Ascending aorta (tissue), 2 donors: ENCODE data around the gene TECPR2. TPM values are rescaled to one million over a fixed set of nuclear protein-coding genes. Genes with fewer than 3 reads are reported as not detected.

ENCODE experiments used
- DNase-seq, 2 donors: peaks; one replicate each; pipeline ENCODE4 v3.0.0-alpha.2; 2019; ENCODE audit warnings: low spot score in 2 of 2
- H3K27ac ChIP-seq, 2 donors: fragments of 200-600 bp; sonication (generic); one replicate each; pipeline ENCODE4 v1.5.1; 2016 to 2017; ENCODE audit warnings: mild to moderate bottlenecking in 1 of 2
- H3K27me3 ChIP-seq: fragments of 200-600 bp; sonication (generic); one replicate; pipeline ENCODE4 v1.5.1; 2017
- H3K36me3 ChIP-seq, 2 donors: fragments of 200-600 bp; sonication (generic); one replicate each; pipeline ENCODE4 v1.5.1; 2016
- H3K4me1 ChIP-seq, 2 donors: fragments of 200-600 bp; sonication (generic); one replicate each; pipeline ENCODE4 v1.5.1; 2016 to 2017; ENCODE audit warnings: mild to moderate bottlenecking in 1 of 2
- H3K4me3 ChIP-seq, 2 donors: fragments of 200-600 bp; sonication (generic); one replicate each; pipeline ENCODE4 v1.5.1; 2016 to 2017; ENCODE audit warnings: mild to moderate bottlenecking in 1 of 2
- H3K9me3 ChIP-seq, 2 donors: fragments of 200-600 bp; sonication (generic); one replicate each; pipeline ENCODE4 v1.5.1; 2016
- intact Hi-C: fragments of 100-400 bp; cut with DNase I; formaldehyde crosslinking; loops from one replicate; pipeline ENCODE4 v1.15.1; 2023
- total RNA-seq: library from RNA; depleted of rRNA; stranded (reverse); fragments of >200 nt; gene quantifications from one replicate; pipeline ENCODE4 v1.1.0, GENCODE V29; 2016
- TF ChIP-seq, protein P1 (sequence below), 3 experiments: fragments of 200-600 bp in 2 of 3; fragments of 450-650 bp in 1 of 3; sonication (generic) in 2 of 3; IDR thresholded peaks; one replicate each; pipeline ENCODE4 v1.5.1; 2016 to 2019; ENCODE audit warnings: antibody characterized with exemption in 3 of 3, mild to moderate bottlenecking in 1 of 3, moderate library complexity in 1 of 3

Gene TECPR2
- total RNA-seq, 1 donor from 2014 or later, result 27.0 TPM

DNA sequence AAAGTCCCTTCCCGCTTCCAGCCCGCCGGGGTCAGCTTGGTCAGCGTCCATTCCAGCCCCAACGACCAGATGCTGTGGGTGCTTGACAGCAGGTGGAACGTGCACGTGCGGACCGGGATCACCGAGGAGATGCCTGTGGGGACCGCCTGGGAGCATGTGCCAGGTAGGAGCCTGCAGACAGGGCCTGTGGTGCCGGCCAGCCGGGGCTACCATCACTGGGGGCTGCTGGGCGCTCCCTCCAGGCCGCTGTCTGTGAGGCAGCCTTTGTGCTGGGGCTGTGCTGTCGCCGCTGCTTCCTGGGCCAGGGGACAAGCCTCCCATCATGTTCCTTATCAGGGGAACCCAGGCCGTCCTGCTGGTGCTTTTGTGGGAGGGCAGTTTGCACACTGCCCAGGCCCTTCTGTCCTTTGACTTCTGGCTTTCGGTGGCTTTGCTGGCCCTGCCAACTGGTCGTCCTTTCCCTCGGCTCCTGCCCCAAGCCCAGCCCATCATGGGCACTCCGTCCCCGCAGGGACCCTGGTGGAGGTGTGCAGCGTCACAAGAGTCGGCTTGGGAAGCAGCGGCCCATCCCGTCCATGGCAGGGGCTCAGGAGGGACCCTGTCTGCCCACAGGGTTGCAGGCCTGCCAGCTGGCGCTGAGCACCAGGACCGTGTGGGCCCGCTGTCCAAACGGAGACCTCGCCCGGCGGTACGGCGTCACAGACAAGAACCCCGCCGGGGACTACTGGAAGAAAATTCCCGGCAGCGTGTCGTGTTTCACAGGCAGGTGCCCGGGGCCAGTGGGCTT, 134.4 kb downstream of the TECPR2 start:
- intact Hi-C loops, result no loop called here
- no peaks in the 10 kb centered on the region for H3K27me3 ChIP-seq
- H3K4me3 ChIP-seq, result no peak overlapping the region
- DNase-seq, result no peak
- no peaks in the 10 kb centered on the region for H3K9me3 ChIP-seq
- peaks cover 14 to 22% of the 10 kb centered on the region in 2 donors for H3K36me3 ChIP-seq
- no peak overlapping the region for H3K27ac ChIP-seq
- H3K4me1 ChIP-seq, result peaks cover 3 to 15% of the 10 kb centered on the region in 2 donors
- TF ChIP-seq, protein P1, sequence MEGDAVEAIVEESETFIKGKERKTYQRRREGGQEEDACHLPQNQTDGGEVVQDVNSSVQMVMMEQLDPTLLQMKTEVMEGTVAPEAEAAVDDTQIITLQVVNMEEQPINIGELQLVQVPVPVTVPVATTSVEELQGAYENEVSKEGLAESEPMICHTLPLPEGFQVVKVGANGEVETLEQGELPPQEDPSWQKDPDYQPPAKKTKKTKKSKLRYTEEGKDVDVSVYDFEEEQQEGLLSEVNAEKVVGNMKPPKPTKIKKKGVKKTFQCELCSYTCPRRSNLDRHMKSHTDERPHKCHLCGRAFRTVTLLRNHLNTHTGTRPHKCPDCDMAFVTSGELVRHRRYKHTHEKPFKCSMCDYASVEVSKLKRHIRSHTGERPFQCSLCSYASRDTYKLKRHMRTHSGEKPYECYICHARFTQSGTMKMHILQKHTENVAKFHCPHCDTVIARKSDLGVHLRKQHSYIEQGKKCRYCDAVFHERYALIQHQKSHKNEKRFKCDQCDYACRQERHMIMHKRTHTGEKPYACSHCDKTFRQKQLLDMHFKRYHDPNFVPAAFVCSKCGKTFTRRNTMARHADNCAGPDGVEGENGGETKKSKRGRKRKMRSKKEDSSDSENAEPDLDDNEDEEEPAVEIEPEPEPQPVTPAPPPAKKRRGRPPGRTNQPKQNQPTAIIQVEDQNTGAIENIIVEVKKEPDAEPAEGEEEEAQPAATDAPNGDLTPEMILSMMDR (IDR thresholded peaks at IDR 0.05), result no peak

DNA sequence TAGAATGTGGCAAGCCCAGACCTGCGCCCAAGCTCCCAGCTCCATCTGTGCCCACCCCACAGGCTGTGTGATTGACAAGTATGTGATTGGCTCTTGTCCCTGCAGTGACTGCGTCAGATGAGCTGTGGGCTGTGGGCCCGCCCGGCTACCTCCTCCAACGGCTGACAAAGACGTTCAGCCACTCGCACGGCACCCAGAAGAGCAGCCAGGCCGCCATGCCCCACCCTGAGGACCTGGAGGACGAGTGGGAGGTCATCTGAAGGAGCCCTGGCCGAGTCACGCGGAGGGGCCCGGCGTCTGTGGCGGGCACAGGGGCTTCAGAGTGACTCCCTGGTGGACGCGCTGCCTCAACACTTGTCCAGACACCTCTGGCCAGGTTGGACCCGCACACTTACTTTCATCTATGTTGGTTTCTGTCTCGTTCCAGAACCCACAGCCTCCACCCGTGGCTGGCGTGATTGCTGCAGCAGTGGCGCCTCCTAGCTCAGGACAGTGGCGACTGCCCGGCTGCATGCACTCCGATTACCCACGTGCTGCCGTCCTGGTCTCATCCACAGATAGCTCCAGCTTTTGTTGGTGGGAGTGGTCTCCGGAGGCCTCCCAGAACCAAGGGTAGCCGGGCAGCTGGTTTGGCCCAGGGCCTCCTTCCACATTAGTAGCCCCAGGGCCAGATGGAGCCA, 135.4 kb downstream of the TECPR2 start:
- H3K36me3 ChIP-seq, result peaks cover 14 to 22% of the 10 kb centered on the region in 2 donors

GRCh38 chr14:102498678-102499265, 136.0 kb downstream of the TECPR2 start:
- H3K27ac ChIP-seq, result peak overlapping the region in 1 of 2 donors; percentile 87
- no peaks in the 10 kb centered on the region for H3K27me3 ChIP-seq
- TF ChIP-seq, protein P1 (IDR thresholded peaks at IDR 0.05), result no peak
- H3K9me3 ChIP-seq, result no peaks in the 10 kb centered on the region
- intact Hi-C loops, result no loop called here
- H3K36me3 ChIP-seq, result peaks cover 14 to 22% of the 10 kb centered on the region in 2 donors
- no peak for DNase-seq
- peaks cover 3 to 15% of the 10 kb centered on the region in 2 donors for H3K4me1 ChIP-seq
- H3K4me3 ChIP-seq, result no peak overlapping the region

More for the DNA sequence above, 135.4 kb downstream of the TECPR2 start:
- Histone ChIP-seq H3K4me1 (peaks cover 3 to 15% of the 10 kb centered on the region in 2 donors), H3K27me3 (no peaks in the 10 kb centered on the region), H3K9me3 (no peaks in the 10 kb centered on the region), H3K27ac (no peak overlapping the region), H3K4me3 (no peak overlapping the region)
- TF ChIP-seq, protein P1 (IDR thresholded peaks at IDR 0.05), result no peak
- intact Hi-C loops, result no loop called here
- DNase-seq, result no peak

- TF ChIP-seq, protein P1 (IDR thresholded peaks at IDR 0.05), result no peak
- no peaks in the 10 kb centered on the region for H3K27me3 ChIP-seq
- no peaks in the 10 kb centered on the region for H3K9me3 ChIP-seq
- DNase-seq, result no peak
- intact Hi-C loops, result loop anchor here (10.0 kb wide), 1 partner anchor 265 kb away; no protein-coding TSS in a partner anchor
- H3K36me3 ChIP-seq, result peaks cover 14 to 22% of the 10 kb centered on the region in 2 donors
- H3K27ac ChIP-seq, result peak overlapping the region; percentile 84 to 87
- peaks cover 3 to 15% of the 10 kb centered on the region in 2 donors for H3K4me1 ChIP-seq
- no peak overlapping the region for H3K4me3 ChIP-seq
Measured at GRCh38 chr14:102499401-102500157, 136.8 kb downstream of the TECPR2 start.

- H3K4me3 ChIP-seq, result peak overlapping the region in 1 of 2 donors; percentile 35
- intact Hi-C loops, result loop anchor here (10.0 kb wide), 1 partner anchor 265 kb away; no protein-coding TSS in a partner anchor
- peak; percentile 64 to 85 for DNase-seq
Measured at GRCh38 chr14:102500158-102500662, 137.5 kb downstream of the TECPR2 start.

More at GRCh38 chr14:102500158-102500662, 137.5 kb downstream of the TECPR2 start:
- no peaks in the 10 kb centered on the region for H3K27me3 ChIP-seq
- H3K4me1 ChIP-seq, result peaks cover 3 to 15% of the 10 kb centered on the region in 2 donors
- H3K9me3 ChIP-seq, result no peaks in the 10 kb centered on the region
- peaks cover 14 to 22% of the 10 kb centered on the region in 2 donors for H3K36me3 ChIP-seq
- TF ChIP-seq, protein P1 (IDR thresholded peaks at IDR 0.05), result no peak
- H3K27ac ChIP-seq, result peak overlapping the region; percentile 84 to 87
